Neuronal stem cell (in vitro differentiated cells): ENCODE data around the gene MCF2L2.

ENCODE experiments used
- DNase-seq: peaks from one replicate; pipeline ENCODE4 v3.0.0-alpha.2; 2013; ENCODE audit warnings: low spot score
- H2AFZ ChIP-seq: one replicate; pipeline ENCODE4 v1.6.1; 2013; ENCODE audit warnings: mild to moderate bottlenecking, low read length, inconsistent platforms
- H2AK5ac ChIP-seq: 2 replicates; pipeline ENCODE4 v1.6.1; 2013; ENCODE audit warnings: low read depth, mild to moderate bottlenecking, inconsistent platforms, low read length, moderate library complexity, mixed read lengths
- H2BK120ac ChIP-seq: 2 replicates; pipeline ENCODE4 v1.6.1; 2013; ENCODE audit warnings: low read depth, mild to moderate bottlenecking, inconsistent platforms, low read length, moderate library complexity, mixed read lengths
- H2BK12ac ChIP-seq: one replicate; pipeline ENCODE4 v1.6.1; 2013; ENCODE audit warnings: low read length, inconsistent platforms
- H2BK15ac ChIP-seq: 2 replicates; pipeline ENCODE4 v1.6.1; 2013; ENCODE audit warnings: mild to moderate bottlenecking, low read length, inconsistent platforms, mixed read lengths
- H2BK5ac ChIP-seq: one replicate; pipeline ENCODE4 v1.6.1; 2013; ENCODE audit warnings: inconsistent platforms, mild to moderate bottlenecking, low read length, moderate library complexity
- H3K14ac ChIP-seq: one replicate; pipeline ENCODE4 v1.6.1; 2013; ENCODE audit warnings: low read length, inconsistent platforms
- H3K18ac ChIP-seq: 2 replicates; pipeline ENCODE4 v1.6.1; 2013; ENCODE audit warnings: low read length, inconsistent platforms
- H3K23ac ChIP-seq: 2 replicates; pipeline ENCODE4 v1.6.1; 2013; ENCODE audit warnings: low read depth, mild to moderate bottlenecking, mixed read lengths, low read length, inconsistent platforms; ENCODE audit not compliant: poor library complexity
- H3K27ac ChIP-seq: replicated peaks from 3 replicates; pipeline ENCODE4 v1.5.1; 2013; ENCODE audit warnings: low read length, inconsistent platforms
- H3K27me3 ChIP-seq, 3 experiments: 2 replicates each; pipeline ENCODE4 v1.6.1; 2013; ENCODE audit warnings: low read length in 3 of 3, mild to moderate bottlenecking in 2 of 3, inconsistent platforms in 1 of 3, low read depth in 1 of 3, mixed read lengths in 1 of 3, moderate library complexity in 1 of 3; ENCODE audit not compliant: control insufficient read depth in 3 of 3, insufficient read depth in 3 of 3
- H3K36me3 ChIP-seq, 2 donors: replicated peaks in 1 of 2; 2 replicates each; pipeline ENCODE4 v1.6.1; 2013; ENCODE audit warnings: low read length in 2 of 2; ENCODE audit not compliant: control insufficient read depth in 2 of 2, insufficient read depth in 2 of 2
- H3K4ac ChIP-seq: 2 replicates; pipeline ENCODE4 v1.6.1; 2013; ENCODE audit warnings: inconsistent platforms, mild to moderate bottlenecking, low read length, moderate library complexity
- H3K4me1 ChIP-seq, 2 donors: 1 replicate in 1 of 2; 2 replicates in 1 of 2; pipeline ENCODE4 v1.6.1; 2013; ENCODE audit warnings: low read length in 2 of 2, low read depth in 1 of 2; ENCODE audit not compliant: control insufficient read depth in 2 of 2, insufficient read depth in 1 of 2
- H3K4me2 ChIP-seq: one replicate; pipeline ENCODE4 v1.6.1; 2013; ENCODE audit warnings: mild to moderate bottlenecking, low read length, inconsistent platforms; ENCODE audit not compliant: insufficient read depth, poor library complexity, severe bottlenecking
- H3K4me3 ChIP-seq, 2 donors: 2 replicates each; pipeline ENCODE4 v1.5.1; 2013; ENCODE audit warnings: low read length in 2 of 2, mild to moderate bottlenecking in 2 of 2, inconsistent platforms in 1 of 2, moderate library complexity in 1 of 2
- H3K79me1 ChIP-seq: one replicate; pipeline ENCODE4 v1.6.1; 2013; ENCODE audit warnings: low read depth, mild to moderate bottlenecking, inconsistent platforms, low read length, moderate library complexity
- H3K9ac ChIP-seq: one replicate; pipeline ENCODE4 v1.6.1; 2013; ENCODE audit warnings: mild to moderate bottlenecking, low read depth, low read length, inconsistent platforms; ENCODE audit not compliant: poor library complexity
- H3K9me3 ChIP-seq, 2 donors: replicated peaks in 1 of 2; 2 replicates each; pipeline versions ENCODE3 to v1.6.1; 2013; ENCODE audit warnings: low read length in 2 of 2, mild to moderate bottlenecking in 2 of 2, inconsistent platforms in 1 of 2, low read depth in 1 of 2, mixed read lengths in 1 of 2, moderate library complexity in 1 of 2; ENCODE audit not compliant: control insufficient read depth in 2 of 2, insufficient read depth in 1 of 2
- H4K8ac ChIP-seq: one replicate; pipeline ENCODE4 v1.6.1; 2013; ENCODE audit warnings: low read depth, mild to moderate bottlenecking, inconsistent platforms, low read length, moderate library complexity
- H4K91ac ChIP-seq: one replicate; pipeline ENCODE4 v1.6.1; 2013; ENCODE audit warnings: low read length, low read depth, mild to moderate bottlenecking, inconsistent platforms; ENCODE audit not compliant: poor library complexity
- WGBS, 2 donors: extraction: QIAGEN DNeasy Blood & Tissue Kit; methylation state at CpG; one replicate each; pipeline ENCODE4 v1.1.7; 2013; ENCODE audit warnings: missing lambda C conversion rate in 2 of 2, mixed read lengths in 1 of 2; ENCODE audit not compliant: insufficient read length in 2 of 2, insufficient replicate concordance in 1 of 2; ENCODE audit errors: extremely low coverage in 2 of 2; 5-methylcytosine and 5-hydroxymethylcytosine counted together

Gene MCF2L2

DNA sequence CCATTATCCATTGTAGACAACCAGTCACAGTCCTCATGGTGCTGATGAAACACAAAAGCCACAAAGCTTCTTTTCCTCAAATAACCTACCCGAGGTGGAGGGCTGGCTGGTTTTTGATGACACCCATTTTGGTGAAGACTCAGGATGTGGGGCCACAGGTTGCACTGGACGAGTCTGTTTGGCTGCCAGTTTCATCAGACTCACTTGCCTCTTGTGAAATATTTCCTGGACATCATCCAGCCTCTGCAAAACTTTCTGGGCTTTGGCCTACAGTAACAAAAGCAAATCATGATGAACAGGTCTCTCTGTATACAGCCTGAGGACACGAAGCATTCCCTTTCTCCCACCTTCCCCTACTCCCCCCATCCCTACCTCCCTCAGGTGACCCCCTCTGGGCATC lies 133.2 kb downstream of the MCF2L2 start:
- no peaks in the 10 kb centered on the region for H3K9me3 ChIP-seq
- H4K91ac ChIP-seq, result no peak overlapping the region
- no peak overlapping the region for H2BK5ac ChIP-seq
- H3K27ac ChIP-seq, result no peak overlapping the region
- H2BK120ac ChIP-seq, result no peak overlapping the region
- H2BK15ac ChIP-seq, result no peak overlapping the region
- H3K4me2 ChIP-seq, result no peak overlapping the region
- no peaks in the 10 kb centered on the region for H3K27me3 ChIP-seq
- H3K9ac ChIP-seq, result no peak overlapping the region
- H2BK12ac ChIP-seq, result no peak overlapping the region
- no peak overlapping the region for H3K14ac ChIP-seq
- no peak overlapping the region for H3K4ac ChIP-seq
- no CpG with 5 or more reads among the region's 3 CpGs for WGBS, 2 donors
- H3K18ac ChIP-seq, result no peak overlapping the region
- peaks cover 7 to 11% of the 10 kb centered on the region in 2 donors for H3K4me1 ChIP-seq
- no peak overlapping the region for H2AFZ ChIP-seq
- H3K79me1 ChIP-seq, result no peaks in the 10 kb centered on the region
- no peaks in the 10 kb centered on the region for H3K36me3 ChIP-seq
- H3K23ac ChIP-seq, result no peak overlapping the region
- no peak overlapping the region for H4K8ac ChIP-seq
- no peak overlapping the region for H2AK5ac ChIP-seq
- no peak for DNase-seq
- no peak overlapping the region for H3K4me3 ChIP-seq

DNA sequence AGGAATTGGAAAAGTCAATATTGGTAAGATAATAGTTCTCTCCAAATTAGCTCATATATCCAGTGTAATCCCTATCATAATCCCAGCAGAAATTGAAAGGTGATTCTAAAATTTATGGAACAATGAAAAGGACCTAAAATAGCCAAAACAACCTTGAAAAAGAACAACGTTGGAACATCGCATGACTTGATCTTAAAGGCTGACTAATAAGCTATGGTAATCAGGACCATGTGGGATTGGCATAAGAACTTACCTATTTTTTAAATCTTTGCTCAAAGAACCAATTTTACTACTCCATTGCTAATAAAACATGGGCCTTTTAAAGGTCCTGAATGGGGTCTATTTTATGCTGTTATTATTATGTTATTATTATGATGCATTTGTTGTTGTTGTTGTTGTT lies 134.5 kb downstream of the MCF2L2 start:
- Histone ChIP-seq H2BK120ac (no peak overlapping the region), H3K4me1 (peaks cover 4 to 7% of the 10 kb centered on the region in 2 donors), H4K8ac (no peak overlapping the region), H3K18ac (no peak overlapping the region), H3K27ac (no peak overlapping the region), H3K27me3 (no peaks in the 10 kb centered on the region), H3K4me2 (no peak overlapping the region), H2AFZ (no peak overlapping the region), H3K4ac (no peak overlapping the region), H2BK12ac (no peak overlapping the region), H3K23ac (no peak overlapping the region), H2BK15ac (no peak overlapping the region), H4K91ac (no peak overlapping the region), H2BK5ac (no peak overlapping the region), H3K9me3 (no peaks in the 10 kb centered on the region), H3K9ac (no peak overlapping the region), H2AK5ac (no peak overlapping the region), H3K14ac (no peak overlapping the region), H3K79me1 (no peaks in the 10 kb centered on the region), H3K36me3 (no peaks in the 10 kb centered on the region), H3K4me3 (no peak overlapping the region)
- no peak for DNase-seq
- no CpG with 5 or more reads among the region's 2 CpGs for whole genome bisulfite sequencing, 2 donors

DNA sequence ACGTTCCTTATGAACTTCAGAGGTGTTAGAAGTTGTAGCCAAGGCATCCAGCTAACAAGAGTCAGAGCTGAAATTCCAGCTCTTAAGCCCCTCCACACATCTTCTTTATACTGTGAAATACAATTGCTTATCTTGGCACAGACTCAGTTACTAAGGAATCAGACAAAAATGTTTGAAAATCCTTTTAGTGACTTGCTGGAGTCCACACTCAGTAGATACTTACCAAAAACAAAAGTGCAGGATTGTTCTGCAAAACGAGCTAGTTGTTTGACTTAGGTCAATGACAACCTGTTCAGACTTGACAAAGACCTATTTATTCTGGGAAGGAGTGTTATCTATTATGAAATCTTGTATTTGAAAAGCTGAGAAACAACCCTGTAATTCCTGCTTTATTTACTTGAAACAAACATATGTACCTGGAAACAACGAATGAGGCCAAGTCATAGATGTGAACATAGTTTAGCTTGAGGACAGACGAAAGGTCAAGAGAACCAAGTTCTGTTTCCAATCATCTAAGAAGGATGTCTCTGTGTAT lies 136.9 kb downstream of the MCF2L2 start:
- Histone ChIP-seq H3K4me1 (no peaks in the 10 kb centered on the region), H3K36me3 (no peaks in the 10 kb centered on the region), H3K9me3 (no peaks in the 10 kb centered on the region), H3K27ac (no peak overlapping the region), H4K8ac (no peak overlapping the region), H3K27me3 (no peaks in the 10 kb centered on the region), H3K79me1 (no peaks in the 10 kb centered on the region), H3K14ac (no peak overlapping the region), H3K4ac (no peak overlapping the region), H2BK15ac (no peak overlapping the region), H2AK5ac (no peak overlapping the region), H2BK120ac (no peak overlapping the region), H3K23ac (no peak overlapping the region), H3K4me2 (no peak overlapping the region), H3K4me3 (no peak overlapping the region), H3K9ac (no peak overlapping the region), H4K91ac (no peak overlapping the region), H2BK12ac (no peak overlapping the region), H2BK5ac (no peak overlapping the region), H3K18ac (no peak overlapping the region), H2AFZ (no peak overlapping the region)
- no CpG with 5 or more reads among the region's 4 CpGs for WGBS, 2 donors
- DNase-seq, result no peak

DNA sequence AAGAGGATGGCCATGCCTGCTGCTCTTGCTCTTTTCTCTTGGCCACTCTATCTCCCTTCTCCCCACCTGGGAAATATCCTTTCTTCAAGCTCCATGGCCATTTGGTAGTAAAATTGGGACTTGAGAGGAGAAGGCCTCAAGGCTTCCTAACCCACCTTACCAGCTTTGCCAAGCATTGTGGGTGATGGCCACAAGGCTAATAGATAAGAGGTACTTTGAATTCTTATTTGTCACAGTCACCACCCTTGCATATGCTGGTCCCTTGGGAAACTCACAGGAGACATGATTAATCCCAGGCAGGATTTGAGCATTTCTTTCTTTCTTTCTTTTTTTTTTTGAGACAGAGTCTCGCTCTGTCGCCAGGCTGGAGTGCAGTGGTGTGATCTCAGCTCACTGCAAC lies 138.2 kb downstream of the MCF2L2 start:
- Histone ChIP-seq H4K8ac (no peak overlapping the region), H3K18ac (no peak overlapping the region), H4K91ac (no peak overlapping the region), H2AK5ac (no peak overlapping the region), H2BK5ac (no peak overlapping the region), H3K36me3 (no peaks in the 10 kb centered on the region), H2AFZ (no peak overlapping the region), H2BK12ac (no peak overlapping the region), H2BK15ac (no peak overlapping the region), H3K9me3 (no peaks in the 10 kb centered on the region), H3K4me3 (no peak overlapping the region), H3K4me1 (no peaks in the 10 kb centered on the region), H3K9ac (no peak overlapping the region), H2BK120ac (no peak overlapping the region), H3K27ac (no peak overlapping the region), H3K4ac (no peak overlapping the region), H3K4me2 (no peak overlapping the region), H3K23ac (no peak overlapping the region), H3K79me1 (no peaks in the 10 kb centered on the region), H3K27me3 (no peaks in the 10 kb centered on the region), H3K14ac (no peak overlapping the region)
- no peak for DNase-seq
- no CpG with 5 or more reads among the region's 2 CpGs for WGBS, 2 donors
